Measurements from ENCODE around the gene MGLL.

The MGLL gene

DNA sequence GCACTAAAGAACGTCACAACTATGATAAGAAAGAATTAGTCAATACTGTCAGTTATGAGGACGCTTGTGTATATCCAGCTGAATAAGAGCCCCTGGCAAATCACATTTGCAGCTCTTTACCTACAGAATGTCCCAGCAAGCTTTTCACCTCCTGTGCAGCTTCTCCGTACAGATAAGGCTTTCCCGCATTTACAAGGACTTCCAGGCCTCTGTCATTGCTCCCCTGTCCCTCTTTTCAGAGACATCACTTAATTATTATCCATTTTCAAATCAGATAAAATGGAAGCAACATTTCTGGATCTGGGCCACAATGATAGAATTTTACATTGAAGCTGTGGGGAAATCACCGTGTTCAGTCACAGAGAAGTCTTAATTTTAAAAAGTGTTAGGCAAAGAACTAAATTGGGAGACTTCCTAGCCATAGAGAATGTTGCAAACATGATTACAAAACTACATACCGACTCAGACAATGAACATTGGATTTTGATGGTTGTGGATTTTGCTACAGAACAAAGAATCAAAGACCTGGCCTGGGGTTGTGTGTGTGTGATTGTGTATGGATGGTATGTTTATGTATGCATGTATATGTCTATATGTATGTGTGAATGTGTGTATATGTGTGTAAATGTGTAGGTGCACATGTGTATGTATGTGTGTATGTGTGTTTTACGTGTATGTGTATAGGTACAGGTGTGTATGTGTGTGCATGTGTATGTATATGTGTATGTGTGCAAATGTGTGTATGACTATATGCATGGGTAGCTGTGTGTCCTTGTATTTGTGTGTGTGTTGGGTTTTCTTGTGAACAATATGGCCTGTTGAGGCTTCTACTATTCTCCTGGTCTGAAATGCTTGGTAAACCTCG, 41.5 kb downstream of the MGLL start:
- TF ChIP-seq, protein P1, sequence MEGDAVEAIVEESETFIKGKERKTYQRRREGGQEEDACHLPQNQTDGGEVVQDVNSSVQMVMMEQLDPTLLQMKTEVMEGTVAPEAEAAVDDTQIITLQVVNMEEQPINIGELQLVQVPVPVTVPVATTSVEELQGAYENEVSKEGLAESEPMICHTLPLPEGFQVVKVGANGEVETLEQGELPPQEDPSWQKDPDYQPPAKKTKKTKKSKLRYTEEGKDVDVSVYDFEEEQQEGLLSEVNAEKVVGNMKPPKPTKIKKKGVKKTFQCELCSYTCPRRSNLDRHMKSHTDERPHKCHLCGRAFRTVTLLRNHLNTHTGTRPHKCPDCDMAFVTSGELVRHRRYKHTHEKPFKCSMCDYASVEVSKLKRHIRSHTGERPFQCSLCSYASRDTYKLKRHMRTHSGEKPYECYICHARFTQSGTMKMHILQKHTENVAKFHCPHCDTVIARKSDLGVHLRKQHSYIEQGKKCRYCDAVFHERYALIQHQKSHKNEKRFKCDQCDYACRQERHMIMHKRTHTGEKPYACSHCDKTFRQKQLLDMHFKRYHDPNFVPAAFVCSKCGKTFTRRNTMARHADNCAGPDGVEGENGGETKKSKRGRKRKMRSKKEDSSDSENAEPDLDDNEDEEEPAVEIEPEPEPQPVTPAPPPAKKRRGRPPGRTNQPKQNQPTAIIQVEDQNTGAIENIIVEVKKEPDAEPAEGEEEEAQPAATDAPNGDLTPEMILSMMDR (IDR thresholded peaks at IDR 0.05), result no peak
- no peak for TF ChIP-seq ZFX (IDR thresholded peaks at IDR 0.05; ENCODE audit: borderline replicate concordance)
- 0 out of 2 replicates have a peak overlapping the region, but pooled peaks have one; percentile 15 for H3K27ac ChIP-seq

DNA sequence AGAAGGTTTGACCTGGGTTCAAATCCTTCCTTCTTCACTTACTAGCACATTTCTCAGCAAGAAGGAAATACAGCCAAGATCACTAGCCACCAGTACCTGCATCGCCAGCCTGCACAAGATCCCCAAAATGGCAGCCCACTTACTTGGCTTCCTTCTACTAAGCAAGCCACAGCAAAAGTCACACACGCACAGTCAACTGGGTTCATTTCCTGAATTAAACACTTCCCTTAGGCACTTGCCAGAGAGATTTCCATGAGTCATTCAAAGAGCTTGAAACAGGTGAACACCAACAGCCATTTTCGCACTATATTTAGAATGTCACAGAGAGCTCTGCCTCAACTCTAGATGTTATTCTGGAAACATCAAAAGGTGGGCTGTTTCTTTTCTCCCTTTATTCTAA, 42.6 kb downstream of the MGLL start:
- 0 out of 2 replicates have a peak overlapping the region, but pooled peaks have one; percentile 15 for H3K27ac ChIP-seq
- TF ChIP-seq, protein P1 (IDR thresholded peaks at IDR 0.05), result no peak
- no peak for TF ChIP-seq ZFX (IDR thresholded peaks at IDR 0.05; ENCODE audit: borderline replicate concordance)

DNA sequence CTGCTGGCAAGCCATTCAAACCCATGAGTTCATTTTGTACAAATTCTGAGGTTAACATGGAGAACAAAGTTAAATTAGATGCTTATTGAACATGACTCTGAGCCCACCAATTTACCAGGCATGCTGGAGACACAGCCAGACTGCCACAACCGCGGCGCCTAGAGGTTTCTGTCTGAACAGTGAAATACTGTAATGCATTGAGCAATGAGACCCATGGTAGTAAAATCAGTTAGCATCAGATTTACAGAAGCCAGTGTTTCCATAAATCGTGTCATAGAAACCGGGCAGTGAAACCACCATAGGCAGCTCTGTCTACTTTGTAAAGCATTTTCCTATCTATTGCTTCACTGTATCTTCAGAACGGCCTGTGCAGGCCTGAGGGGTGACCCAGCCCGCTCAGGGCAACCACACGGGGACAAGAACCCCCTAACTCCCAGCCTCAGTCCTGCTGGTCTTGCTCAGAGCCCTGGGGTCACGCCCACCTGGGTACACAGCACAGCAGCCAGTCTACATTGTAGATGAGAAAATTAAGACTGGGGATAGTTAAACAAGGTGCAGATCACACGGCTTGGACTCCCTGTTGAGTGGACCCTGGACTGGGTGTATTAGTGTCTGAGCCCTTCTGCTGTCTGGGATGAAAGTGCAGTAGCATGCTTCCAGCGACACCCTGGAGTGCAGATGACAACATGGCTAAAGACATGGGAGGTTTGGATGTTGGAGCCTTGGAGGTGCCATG, 44.2 kb downstream of the MGLL start:
- H3K27ac ChIP-seq, result no peak overlapping the region
- no peak for TF ChIP-seq ZFX (IDR thresholded peaks at IDR 0.05; ENCODE audit: borderline replicate concordance)
- TF ChIP-seq, protein P1 (IDR thresholded peaks at IDR 0.05), result no peak

DNA sequence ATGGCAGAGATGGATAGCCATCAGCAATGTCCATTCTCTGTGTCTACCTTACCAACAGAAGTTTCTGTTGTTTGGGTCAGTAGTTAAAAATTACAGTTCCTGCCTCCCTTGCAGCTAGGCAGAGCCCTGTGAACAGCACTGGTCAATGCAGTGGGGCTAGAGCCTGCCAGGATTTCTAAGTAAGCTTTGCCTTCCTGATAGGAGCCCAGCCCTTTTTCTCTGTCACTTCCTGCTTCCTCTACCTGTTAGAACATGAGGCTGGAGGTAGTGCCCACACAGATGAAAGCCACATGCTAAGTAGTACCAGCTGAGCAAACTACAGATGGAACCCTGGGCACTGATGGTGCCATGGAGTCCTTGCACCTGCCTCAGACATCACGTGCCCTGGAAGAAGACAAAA, 45.0 kb downstream of the MGLL start:
- TF ChIP-seq, protein P1 (IDR thresholded peaks at IDR 0.05), result no peak
- TF ChIP-seq ZFX (IDR thresholded peaks at IDR 0.05; ENCODE audit: borderline replicate concordance), result no peak
- no peak overlapping the region for H3K27ac ChIP-seq

DNA sequence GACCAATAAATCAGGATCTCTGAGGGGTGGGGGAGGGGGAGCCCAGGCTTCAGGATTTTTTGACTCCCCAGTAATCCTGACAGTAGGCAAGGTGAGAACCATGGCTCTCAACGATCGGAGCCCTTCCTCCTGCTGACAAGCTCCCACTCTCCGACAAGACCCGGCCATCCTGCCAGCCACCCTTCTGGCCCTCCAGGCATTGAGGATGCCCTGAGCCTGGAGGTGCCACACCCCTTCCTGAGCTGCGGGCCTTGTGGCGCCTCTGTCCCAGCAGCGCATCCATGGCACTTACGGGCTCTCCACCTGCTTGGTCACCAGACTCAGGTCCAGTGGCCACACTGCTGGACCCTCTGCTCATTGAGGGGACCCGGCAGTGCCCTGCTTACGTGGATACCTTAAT, 46.0 kb downstream of the MGLL start:
- TF ChIP-seq ZFX (IDR thresholded peaks at IDR 0.05; ENCODE audit: borderline replicate concordance), result no peak
- TF ChIP-seq, protein P1 (IDR thresholded peaks at IDR 0.05), result no peak
- no peak overlapping the region for H3K27ac ChIP-seq

DNA sequence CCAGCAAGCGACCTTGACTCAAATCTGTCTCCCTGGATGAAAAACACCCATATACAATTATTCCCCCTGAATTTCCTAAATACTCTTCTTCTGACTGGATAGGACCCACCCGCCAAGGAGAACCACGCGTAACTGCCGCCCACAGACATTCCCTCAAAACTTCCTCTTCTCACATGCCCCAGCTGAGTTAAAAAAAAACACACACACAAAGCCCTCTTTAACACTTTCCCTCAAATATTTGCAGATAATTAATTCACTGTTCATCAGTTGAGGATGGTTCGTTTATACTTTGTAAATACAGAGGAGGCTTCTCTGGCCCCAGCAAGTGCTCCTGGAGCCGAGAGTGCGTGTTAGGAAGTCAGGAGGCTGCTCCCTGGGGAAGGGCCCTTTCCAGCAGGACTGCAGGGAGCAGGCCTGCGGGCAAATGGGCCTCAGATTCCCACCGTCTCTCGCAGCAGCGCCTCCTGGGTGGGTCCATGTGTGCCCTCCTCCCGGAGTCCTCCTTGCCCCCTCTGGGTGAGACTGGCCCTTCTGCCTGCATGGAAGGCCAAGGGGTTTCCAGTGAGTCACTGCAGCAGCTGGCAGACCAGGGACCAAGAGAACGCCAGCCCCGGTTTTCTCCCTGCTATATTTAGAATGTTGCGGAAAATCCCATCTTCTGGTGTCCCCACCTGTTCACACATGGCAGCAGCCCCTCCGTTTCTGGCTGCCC, 46.8 kb downstream of the MGLL start:
- no peak overlapping the region for H3K27ac ChIP-seq

More for the DNA sequence above, 46.8 kb downstream of the MGLL start:
- TF ChIP-seq ZFX (IDR thresholded peaks at IDR 0.05; ENCODE audit: borderline replicate concordance), result no peak
- TF ChIP-seq, protein P1 (IDR thresholded peaks at IDR 0.05), result no peak

All from 22Rv1 (cell line).